ENCODE data around the gene KCNQ1. TPM values are rescaled to one million over a fixed set of nuclear protein-coding genes. Genes with fewer than 3 reads are reported as not detected.

The KCNQ1 gene
- total RNA-seq, 1 donor from 2014 or later = 1.1 TPM

- no peak for DNase-seq (ENCODE audit: extremely low read depth, low read depth, low spot score)
Observed at GRCh38 chr11:2897048-2897447, 452.2 kb downstream of the KCNQ1 start.

- peak; percentile 77 for DNase-seq (ENCODE audit: extremely low read depth, low read depth, low spot score)
Observed at GRCh38 chr11:2898366-2899079, 453.7 kb downstream of the KCNQ1 start.

Other genes starting within 250 kb of the KCNQ1 start
- not detected in 2 replicates for gene ASCL2, start 174.4 kb upstream of the KCNQ1 start, total RNA-seq
- not detected in 2 replicates for gene C11orf21, start 143.1 kb upstream of the KCNQ1 start, total RNA-seq
- not detected in 2 replicates for gene TSPAN32, start 143.0 kb upstream of the KCNQ1 start, total RNA-seq
- gene CD81, start 67.7 kb upstream of the KCNQ1 start, total RNA-seq = 463 and 733 TPM in 2 replicates
- 38.9 and 51.0 TPM in 2 replicates for gene TSSC4, start 44.3 kb upstream of the KCNQ1 start, total RNA-seq
- gene TRPM5, start 494 bp upstream of the KCNQ1 start, total RNA-seq = not detected in 2 replicates